Natural killer cell treated with Interleukin-12 subunit alpha and Interleukin-12 subunit beta and Interleukin-15 and Interleukin-18, amount 100 ng/mL, for 72 hours (primary cell): ENCODE measurements around the gene RAD50. TPM values are rescaled to one million over a fixed set of nuclear protein-coding genes. Genes with fewer than 3 reads are reported as not detected.
"Not testable (repeated sequence)": the region's sequence is repeated elsewhere in the genome, so short reads cannot be mapped to it uniquely, and the experiment has no call there.

Source experiments
- ATAC-seq, 2 donors: fragments of 150-1000 bp; cut with Tn5 transposase in 1 of 2; sonication (Bioruptor Pico), chemical (Tn5 transposase) in 1 of 2; 2 replicates each; pipeline ENCODE4 v1.10.0; 2021
- DNase-seq: peaks from one replicate; pipeline ENCODE4 v3.0.0; 2022; ENCODE audit warnings: low spot score
- H3K27ac Mint-ChIP-seq, 2 donors: 1 replicate in 1 of 2; 2 replicates in 1 of 2; pipeline ENCODE4 v1.8.0; 2022; ENCODE audit warnings: mixed read lengths in 2 of 2, mild to moderate bottlenecking in 1 of 2, moderate library complexity in 1 of 2
- H3K27me3 Mint-ChIP-seq, 2 donors: 1 replicate in 1 of 2; 2 replicates in 1 of 2; pipeline ENCODE4 v1.8.0; 2022; ENCODE audit warnings: mixed read lengths in 2 of 2
- H3K36me3 Mint-ChIP-seq: one replicate; pipeline ENCODE4 v1.8.0; 2022; ENCODE audit warnings: mixed read lengths
- H3K4me1 Mint-ChIP-seq, 2 donors: 1 replicate in 1 of 2; 2 replicates in 1 of 2; pipeline ENCODE4 v1.8.0; 2022; ENCODE audit warnings: low read depth in 2 of 2, mixed read lengths in 2 of 2, mild to moderate bottlenecking in 1 of 2
- H3K4me3 Mint-ChIP-seq: one replicate; pipeline ENCODE4 v1.8.0; 2022; ENCODE audit warnings: mixed read lengths
- H3K9me3 Mint-ChIP-seq: 2 replicates; pipeline ENCODE4 v1.8.0; 2022; ENCODE audit warnings: mixed read lengths
- total RNA-seq, 2 donors: library from RNA; stranded (reverse); gene quantifications; one replicate each; pipeline ENCODE4 v1.2.3, GENCODE V29; 2022

Gene RAD50
- total RNA-seq, 2 donors from 2014 or later, result 24.9 to 41.8 TPM

DNA sequence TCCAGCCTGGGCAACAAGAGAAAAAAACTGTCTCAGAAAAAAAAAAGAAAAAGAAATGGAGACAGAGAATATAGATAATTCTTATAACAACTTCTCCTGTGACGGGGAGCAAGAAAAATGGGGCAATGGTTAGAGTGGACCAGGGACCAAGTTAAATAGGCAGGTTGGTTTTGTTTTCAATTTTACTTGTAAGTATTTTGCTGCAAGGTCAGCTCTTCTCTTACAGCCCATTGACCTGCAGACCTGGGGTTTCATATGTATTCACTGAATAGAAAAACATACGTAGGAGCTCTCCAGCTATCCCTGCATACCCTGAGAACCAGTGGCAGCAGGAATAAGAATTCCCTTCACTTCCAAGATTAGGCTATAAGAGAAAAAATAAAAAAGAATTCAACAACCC is 72.0 kb downstream of the RAD50 start:
- H3K9me3 Mint-ChIP-seq, result no peaks in the 10 kb centered on the region
- peak overlapping the region; percentile 25 for H3K4me3 Mint-ChIP-seq
- H3K36me3 Mint-ChIP-seq, result peaks cover 14% of the 10 kb centered on the region
- no peak for DNase-seq
- peaks cover 18 to 30% of the 10 kb centered on the region in 2 donors for H3K4me1 Mint-ChIP-seq
- peak overlapping the region; percentile 36 to 69 for H3K27ac Mint-ChIP-seq
- ATAC-seq, result no peak
- no peaks in the 10 kb centered on the region for H3K27me3 Mint-ChIP-seq

DNA sequence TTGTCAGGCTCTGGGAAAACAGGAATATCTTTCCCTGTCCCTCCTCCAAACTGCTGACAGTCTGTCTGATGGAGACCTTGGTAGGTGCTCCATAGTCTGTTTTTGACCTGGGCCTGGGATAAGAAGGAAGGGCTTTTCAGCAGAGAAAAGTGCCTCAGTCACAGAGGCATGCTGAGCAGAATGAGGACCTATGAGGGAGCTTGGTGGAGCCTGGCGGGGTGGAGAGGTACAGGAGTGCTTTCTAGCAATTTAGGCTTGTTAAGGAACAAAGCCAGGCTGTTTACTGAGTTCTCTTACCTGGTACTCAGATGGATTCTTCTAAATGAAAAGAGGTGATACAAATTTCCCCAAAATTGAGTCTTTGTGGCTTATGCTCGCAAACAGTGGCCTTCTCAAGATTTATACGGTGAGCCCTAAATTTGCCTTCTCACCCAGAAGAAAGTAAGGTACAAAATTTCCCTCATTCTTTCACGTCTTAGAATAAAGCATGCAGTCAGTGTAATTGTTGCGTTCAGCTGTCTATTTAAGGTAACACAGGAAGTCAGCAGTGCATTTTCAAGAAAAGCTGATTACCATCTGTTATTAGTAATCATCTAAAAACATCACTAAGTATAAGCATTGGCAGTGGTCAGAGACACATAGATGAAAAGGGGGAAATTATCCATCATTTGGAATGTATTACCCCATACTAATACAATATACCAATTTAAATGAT is 72.6 kb downstream of the RAD50 start:
- H3K27me3 Mint-ChIP-seq, result no peaks in the 10 kb centered on the region
- H3K9me3 Mint-ChIP-seq, result no peaks in the 10 kb centered on the region
- DNase-seq (no peak), ATAC-seq (peak in 1 of 2 donors; percentile 81)
- peaks cover 19% of the 10 kb centered on the region for H3K36me3 Mint-ChIP-seq
- H3K4me1 Mint-ChIP-seq, result peaks cover 18 to 33% of the 10 kb centered on the region in 2 donors
- peak overlapping the region; percentile 0 for H3K4me3 Mint-ChIP-seq
- H3K27ac Mint-ChIP-seq, result peak overlapping the region; percentile 36 to 69

DNA sequence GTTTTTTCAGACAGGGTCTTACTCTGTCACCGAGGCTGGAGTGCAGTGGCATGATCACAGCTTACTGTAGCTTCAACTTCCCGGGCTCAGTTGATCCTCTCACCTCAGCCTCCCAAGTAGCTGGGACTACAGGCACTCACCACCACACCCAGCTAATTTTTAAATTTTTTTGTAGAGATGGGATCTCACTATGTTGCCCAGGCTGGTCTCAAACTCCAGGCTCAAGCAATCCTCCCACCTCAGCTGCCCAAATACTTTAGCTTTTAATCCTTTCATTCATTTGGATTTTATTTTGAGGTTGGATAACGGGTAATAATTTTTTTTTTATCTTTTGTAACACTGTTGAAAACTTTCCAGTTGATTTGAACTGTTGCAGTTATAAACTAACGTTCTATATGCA is 76.8 kb downstream of the RAD50 start:
- not testable (repeated sequence) for H3K4me3 Mint-ChIP-seq, H3K9me3 Mint-ChIP-seq, ATAC-seq, H3K27ac Mint-ChIP-seq, DNase-seq, H3K27me3 Mint-ChIP-seq
- H3K36me3 Mint-ChIP-seq, result peaks cover 18% of the 10 kb centered on the region
- H3K4me1 Mint-ChIP-seq, result peaks cover 23 to 56% of the 10 kb centered on the region in 2 donors

DNA sequence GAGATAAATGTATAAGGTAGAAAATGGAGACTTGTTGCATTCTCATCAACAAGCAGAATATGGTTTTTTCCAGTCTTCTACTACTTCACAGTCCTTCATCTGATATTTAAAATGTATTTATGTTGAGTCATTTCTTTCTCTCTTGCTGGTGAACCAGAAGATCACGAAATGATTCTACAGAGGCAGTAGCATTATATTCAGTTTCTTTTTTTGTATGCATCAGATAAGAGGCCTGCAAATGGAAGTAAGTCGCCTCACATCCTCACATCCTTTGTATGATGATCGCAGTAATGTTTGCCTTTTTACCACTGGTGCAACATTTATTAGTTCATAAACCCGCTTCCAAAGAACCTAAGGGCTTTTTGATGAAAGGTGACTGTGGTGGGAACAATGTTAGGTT is 79.1 kb downstream of the RAD50 start:
- Mint-ChIP-seq H3K36me3 (peaks cover 19% of the 10 kb centered on the region), H3K4me1 (peaks cover 28 to 61% of the 10 kb centered on the region in 2 donors), H3K4me3 (peak overlapping the region; percentile 73), H3K9me3 (no peaks in the 10 kb centered on the region), H3K27me3 (no peaks in the 10 kb centered on the region), H3K27ac (peak overlapping the region; percentile 86 to 97)
- ATAC-seq (peak; percentile 84 to 89), DNase-seq (no peak)

DNA sequence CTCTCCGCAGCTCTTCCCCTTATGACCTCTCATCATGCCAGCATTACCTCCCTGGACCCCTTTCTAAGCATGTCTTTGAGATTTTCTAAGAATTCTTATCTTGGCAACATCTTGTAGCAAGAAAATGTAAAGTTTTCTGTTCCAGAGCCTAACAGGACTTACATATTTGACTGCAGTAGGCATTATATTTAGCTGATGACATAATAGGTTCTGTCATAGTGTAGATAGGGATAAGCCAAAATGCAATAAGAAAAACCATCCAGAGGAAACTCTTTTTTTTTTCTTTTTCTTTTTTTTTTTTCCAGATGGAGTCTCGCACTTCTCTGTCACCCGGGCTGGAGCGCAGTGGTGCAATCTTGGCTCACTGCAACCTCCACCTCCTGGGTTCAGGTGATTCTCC is 80.5 kb downstream of the RAD50 start:
- no peak for DNase-seq
- peak overlapping the region; percentile 54 for H3K4me3 Mint-ChIP-seq
- ATAC-seq, result no peak
- H3K36me3 Mint-ChIP-seq, result peaks cover 21% of the 10 kb centered on the region
- H3K27ac Mint-ChIP-seq, result peak overlapping the region in 1 of 2 donors; percentile 86
- H3K27me3 Mint-ChIP-seq, result no peaks in the 10 kb centered on the region
- no peaks in the 10 kb centered on the region for H3K9me3 Mint-ChIP-seq
- peaks cover 32 to 66% of the 10 kb centered on the region in 2 donors for H3K4me1 Mint-ChIP-seq

DNA sequence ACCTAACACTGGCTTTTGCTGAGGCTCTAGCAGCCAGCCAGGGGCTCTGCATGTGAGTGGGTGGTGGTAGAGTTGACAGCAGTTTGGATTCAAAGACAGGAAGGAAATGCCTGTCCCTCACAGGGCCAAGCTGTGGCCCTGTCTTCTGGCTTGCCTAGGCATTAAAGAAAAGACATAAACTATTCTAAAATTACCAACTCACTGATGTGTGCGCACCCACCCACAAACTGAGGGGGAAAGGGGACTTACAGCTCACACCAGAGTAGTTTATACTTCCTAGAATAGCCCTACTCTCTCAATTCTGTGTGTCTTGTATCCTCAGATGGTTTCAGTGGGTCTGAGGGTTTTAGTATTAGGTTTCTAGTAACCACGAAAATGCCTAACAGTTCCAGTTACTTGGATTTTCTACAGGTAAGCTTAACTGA is 82.9 kb downstream of the RAD50 start:
- Mint-ChIP-seq H3K36me3 (peaks cover 26% of the 10 kb centered on the region), H3K4me3 (peak overlapping the region; percentile 53), H3K4me1 (peaks cover 38 to 67% of the 10 kb centered on the region in 2 donors), H3K9me3 (no peaks in the 10 kb centered on the region), H3K27me3 (no peaks in the 10 kb centered on the region), H3K27ac (peak overlapping the region; percentile 54 to 73)
- ATAC-seq, result peak; percentile 56 to 58
- DNase-seq, result no peak

DNA sequence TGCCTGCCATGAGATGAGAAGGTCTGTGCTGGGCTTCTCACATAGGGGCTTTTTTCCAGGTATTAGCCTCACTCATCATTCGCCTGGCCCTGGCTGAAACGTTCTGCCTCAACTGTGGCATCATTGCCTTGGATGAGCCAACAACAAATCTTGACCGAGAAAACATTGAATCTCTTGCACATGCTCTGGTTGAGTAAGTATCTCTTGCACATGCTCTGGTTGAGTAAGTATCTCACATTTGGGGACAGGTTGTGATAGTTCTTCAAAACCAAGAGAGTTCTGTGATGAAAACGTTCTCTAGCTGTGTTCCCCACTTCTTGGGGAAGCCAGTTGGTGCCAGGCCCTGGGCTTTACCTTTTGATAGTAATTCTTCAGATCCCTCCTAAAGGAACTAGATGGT is 83.8 kb downstream of the RAD50 start:
- peak overlapping the region; percentile 54 to 73 for H3K27ac Mint-ChIP-seq
- no peaks in the 10 kb centered on the region for H3K27me3 Mint-ChIP-seq
- ATAC-seq, result peak; percentile 21 to 43
- DNase-seq, result no peak
- H3K4me3 Mint-ChIP-seq, result peak overlapping the region; percentile 53
- no peaks in the 10 kb centered on the region for H3K9me3 Mint-ChIP-seq
- H3K36me3 Mint-ChIP-seq, result peaks cover 32% of the 10 kb centered on the region
- peaks cover 38 to 58% of the 10 kb centered on the region in 2 donors for H3K4me1 Mint-ChIP-seq

DNA sequence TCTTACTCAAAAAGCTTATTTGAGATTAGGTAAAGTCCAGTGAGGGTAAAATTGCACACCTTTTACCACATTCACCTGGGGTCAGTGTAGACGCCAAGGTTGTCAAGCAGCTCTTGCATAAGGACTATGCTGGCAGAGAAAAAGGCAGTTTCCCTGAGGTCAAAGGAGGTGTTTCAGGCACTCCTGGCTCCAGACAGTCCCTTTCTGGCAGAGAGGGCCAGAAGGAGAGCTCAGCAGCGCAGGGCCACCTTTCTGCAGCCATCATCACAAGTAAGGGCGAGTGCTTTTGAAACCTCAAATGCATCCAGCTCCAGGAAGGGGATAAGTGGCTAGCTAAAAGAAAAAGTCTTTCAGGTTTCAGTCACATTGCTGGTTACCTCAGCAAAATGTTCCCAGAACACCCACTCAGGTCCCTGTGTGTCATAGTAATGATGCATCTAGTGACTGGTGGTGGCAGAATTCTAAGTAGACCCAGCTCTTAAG is 84.5 kb downstream of the RAD50 start:
- Mint-ChIP-seq H3K27ac (peak overlapping the region; percentile 54 to 73), H3K9me3 (no peaks in the 10 kb centered on the region), H3K4me3 (peak overlapping the region; percentile 53), H3K4me1 (peaks cover 35 to 51% of the 10 kb centered on the region in 2 donors), H3K36me3 (peaks cover 32% of the 10 kb centered on the region), H3K27me3 (no peaks in the 10 kb centered on the region)
- DNase-seq (no peak), ATAC-seq (peak; percentile 64 to 72)

DNA sequence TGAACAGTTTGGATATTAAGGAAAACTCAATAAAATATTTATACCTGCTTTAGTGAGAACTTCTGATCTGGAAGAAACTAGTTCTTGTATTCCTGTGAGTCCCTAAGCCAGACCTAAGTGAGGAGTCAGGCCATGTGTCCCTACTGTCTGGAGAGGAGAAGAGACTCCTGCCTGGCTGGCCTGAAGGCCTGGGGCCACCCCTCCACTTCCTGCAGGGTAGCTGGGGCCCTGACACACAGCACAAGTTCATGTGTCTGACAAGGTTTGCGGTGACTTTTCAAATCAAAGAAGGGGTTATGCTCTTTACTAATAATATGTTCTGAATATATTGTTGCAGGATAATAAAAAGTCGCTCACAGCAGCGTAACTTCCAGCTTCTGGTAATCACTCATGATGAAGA is 85.1 kb downstream of the RAD50 start:
- H3K9me3 Mint-ChIP-seq, result no peaks in the 10 kb centered on the region
- peak overlapping the region; percentile 54 to 73 for H3K27ac Mint-ChIP-seq
- no peaks in the 10 kb centered on the region for H3K27me3 Mint-ChIP-seq
- peaks cover 35 to 48% of the 10 kb centered on the region in 2 donors for H3K4me1 Mint-ChIP-seq
- DNase-seq, result no peak
- peaks cover 32% of the 10 kb centered on the region for H3K36me3 Mint-ChIP-seq
- peak in 1 of 2 donors; percentile 48 for ATAC-seq
- peak overlapping the region; percentile 39 for H3K4me3 Mint-ChIP-seq

DNA sequence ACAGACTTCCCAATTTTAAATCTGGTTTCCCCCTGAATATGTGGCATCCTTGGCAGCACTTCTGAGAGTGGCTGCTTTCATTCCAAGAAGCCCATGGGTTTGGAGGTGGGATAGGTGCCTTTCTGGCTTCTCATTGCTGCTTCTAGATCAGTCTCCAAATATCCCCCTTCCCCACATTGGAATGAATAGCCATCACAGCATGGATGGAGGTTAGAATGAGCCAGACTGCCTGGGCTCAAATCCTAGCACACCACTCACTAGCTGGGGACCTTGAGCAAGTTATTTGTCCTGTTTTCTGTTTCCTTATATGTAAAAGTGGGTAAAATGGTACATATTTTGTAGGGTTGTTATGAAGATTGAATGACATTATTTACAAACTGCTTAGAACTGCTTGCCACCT is 87.4 kb downstream of the RAD50 start:
- Mint-ChIP-seq H3K27me3 (peaks cover 8 to 10% of the 10 kb centered on the region in 2 donors), H3K27ac (no peak overlapping the region), H3K9me3 (peaks cover 4% of the 10 kb centered on the region), H3K4me3 (no peak overlapping the region), H3K36me3 (peaks cover 37% of the 10 kb centered on the region), H3K4me1 (peaks cover 26 to 41% of the 10 kb centered on the region in 2 donors)
- ATAC-seq (no peak), DNase-seq (no peak)

DNA sequence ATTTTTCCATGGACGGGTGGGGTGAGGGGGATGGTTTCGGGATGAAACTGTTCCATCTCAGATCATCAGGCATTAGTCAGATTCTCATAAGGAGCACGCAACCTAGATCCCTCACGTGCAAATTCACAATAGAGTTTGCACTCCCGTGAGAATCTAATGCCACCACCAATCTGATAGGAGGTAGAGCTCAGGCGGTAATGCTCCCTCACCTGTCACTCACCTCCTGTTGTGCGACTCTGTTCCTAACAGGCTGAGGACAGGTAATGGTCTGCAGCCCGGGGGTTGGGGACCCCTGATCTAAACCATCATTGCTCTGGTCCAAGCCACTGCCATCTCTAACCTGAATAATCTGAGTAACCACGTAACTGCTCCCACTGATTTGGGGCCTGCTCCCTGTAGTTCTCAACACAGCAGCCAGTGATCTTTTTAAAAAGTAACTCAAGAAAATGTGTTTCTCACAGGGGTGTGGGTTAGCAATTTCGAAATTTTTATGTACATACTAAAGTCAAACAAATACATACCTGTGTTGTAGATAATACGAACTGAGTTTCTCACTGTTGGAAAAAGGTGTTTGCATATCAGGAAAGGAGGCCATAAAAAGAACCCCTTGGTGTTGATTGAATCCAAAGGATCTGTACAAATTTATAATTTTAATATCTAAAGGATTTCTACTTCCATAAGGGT is 89.9 kb downstream of the RAD50 start:
- Mint-ChIP-seq H3K4me3 (no peak overlapping the region), H3K36me3 (peaks cover 36% of the 10 kb centered on the region), H3K9me3 (peaks cover 4% of the 10 kb centered on the region), H3K4me1 (peaks cover 13 to 21% of the 10 kb centered on the region in 2 donors), H3K27ac (no peak overlapping the region), H3K27me3 (peaks cover 8 to 10% of the 10 kb centered on the region in 2 donors)
- ATAC-seq (no peak), DNase-seq (no peak)

DNA sequence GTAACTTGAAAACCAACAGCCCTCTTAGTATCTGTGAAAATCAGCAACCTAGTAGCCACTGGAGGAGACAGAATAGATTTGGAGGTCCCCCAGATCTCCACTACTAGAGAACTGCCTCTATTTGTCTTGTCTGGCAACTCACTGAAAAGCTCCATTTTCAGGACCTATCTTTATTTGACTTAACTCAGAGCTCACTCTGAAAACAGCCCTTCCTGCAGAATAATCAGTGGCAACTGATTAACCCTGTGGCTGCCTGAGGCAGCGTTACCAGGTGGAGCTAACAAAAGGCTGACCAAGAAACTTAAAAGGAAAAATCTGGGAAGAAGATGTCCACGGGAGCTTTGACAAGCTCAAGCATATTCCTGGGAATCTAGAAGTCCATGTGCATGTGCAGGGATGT is 90.7 kb downstream of the RAD50 start:
- no peak overlapping the region for H3K4me3 Mint-ChIP-seq
- DNase-seq (no peak), ATAC-seq (no peak)
- peaks cover 8 to 10% of the 10 kb centered on the region in 2 donors for H3K27me3 Mint-ChIP-seq
- no peak overlapping the region for H3K27ac Mint-ChIP-seq
- peaks cover 30% of the 10 kb centered on the region for H3K36me3 Mint-ChIP-seq
- peaks cover 4% of the 10 kb centered on the region for H3K9me3 Mint-ChIP-seq
- peaks cover 13 to 16% of the 10 kb centered on the region in 2 donors for H3K4me1 Mint-ChIP-seq

DNA sequence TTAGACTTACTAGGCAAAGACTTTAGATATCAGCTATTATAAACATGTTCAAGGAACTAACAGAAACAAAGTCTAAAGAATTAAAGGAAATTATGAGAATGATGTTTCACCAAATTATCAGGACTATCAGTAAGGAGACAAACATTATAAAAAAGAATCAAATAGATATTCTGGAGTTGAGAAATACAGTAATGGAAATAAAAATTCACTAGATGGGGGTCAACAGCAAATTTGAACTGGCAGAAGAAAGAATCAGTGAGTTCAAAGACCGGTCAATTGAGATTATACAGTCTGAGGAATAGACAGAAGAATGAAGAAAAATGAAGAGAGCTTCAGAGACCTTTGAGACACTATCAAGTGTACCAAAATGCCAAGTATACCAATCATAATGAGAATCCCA is 91.6 kb downstream of the RAD50 start:
- H3K4me1 Mint-ChIP-seq, result peaks cover 6 to 8% of the 10 kb centered on the region in 2 donors
- ATAC-seq (no peak), DNase-seq (no peak)
- H3K9me3 Mint-ChIP-seq, result peaks cover 4% of the 10 kb centered on the region
- peak overlapping the region in 1 of 2 donors; percentile 10 for H3K27ac Mint-ChIP-seq
- H3K4me3 Mint-ChIP-seq, result no peak overlapping the region
- H3K36me3 Mint-ChIP-seq, result peaks cover 21% of the 10 kb centered on the region
- H3K27me3 Mint-ChIP-seq, result peaks cover 8 to 12% of the 10 kb centered on the region in 2 donors
